Neutrophil (primary cell): ENCODE measurements around the gene ZSCAN30.

ENCODE experiments used
- H3K27ac ChIP-seq: fragments of 200-600 bp; sonication (generic); 2 replicates; pipeline ENCODE4 v1.5.1; 2016; ENCODE audit warnings: mild to moderate bottlenecking, moderate library complexity
- H3K27me3 ChIP-seq: fragments of 200-600 bp; sonication (generic); 2 replicates; pipeline ENCODE4 v1.6.0; 2016; ENCODE audit warnings: mild to moderate bottlenecking
- H3K36me3 ChIP-seq: fragments of 200-600 bp; sonication (generic); 2 replicates; pipeline ENCODE4 v1.5.1; 2017
- H3K4me1 ChIP-seq, 2 experiments: fragments of 200-600 bp in 1 of 2; sonication (generic) in 1 of 2; 1 replicate in 1 of 2; 2 replicates in 1 of 2; pipeline versions ENCODE4 v1.5.1 to v1.6.1; 2013 to 2016; ENCODE audit warnings: low read depth in 1 of 2, low read length in 1 of 2, mild to moderate bottlenecking in 1 of 2, moderate library complexity in 1 of 2; ENCODE audit not compliant: control insufficient read depth in 1 of 2, insufficient read depth in 1 of 2
- H3K4me3 ChIP-seq, 2 experiments: fragments of 200-600 bp in 1 of 2; sonication (generic) in 1 of 2; 1 replicate in 1 of 2; 2 replicates in 1 of 2; pipeline ENCODE4 v1.5.1; 2013 to 2016; ENCODE audit warnings: low read depth in 1 of 2, low read length in 1 of 2, mild to moderate bottlenecking in 1 of 2, moderate library complexity in 1 of 2
- H3K9me3 ChIP-seq: fragments of 200-600 bp; sonication (generic); 2 replicates; pipeline ENCODE4 v1.5.1; 2016
- CTCF ChIP-seq: fragments of 200-600 bp; sonication (generic); IDR thresholded peaks from 2 replicates; pipeline ENCODE4 v1.5.1; 2016; ENCODE audit warnings: antibody characterized with exemption

ZSCAN30 gene

GRCh38 chr18:35290094-35290735 lies at the start of gene ZSCAN30:
Gene ZSCAN30, minus strand, starts transcription at chr18:35290229. Its CDS starts 25,877 bp downstream, at chr18:35264352.
- no peaks in the 10 kb centered on the region for H3K27me3 ChIP-seq
- H3K4me3 ChIP-seq, result peak within 1 kb of the TSS; percentile 76 to 84
- peaks cover 2% of the 10 kb centered on the region for H3K36me3 ChIP-seq
- TF ChIP-seq CTCF, result peak; percentile 27
- H3K4me1 ChIP-seq, result peaks cover 19 to 22% of the 10 kb centered on the region in 2 experiments
- no peaks in the 10 kb centered on the region for H3K9me3 ChIP-seq
- H3K27ac ChIP-seq, result peak within 1 kb of the TSS; percentile 83

- Histone ChIP-seq H3K4me3 (no peak overlapping the region), H3K27ac (no peak overlapping the region), H3K36me3 (peaks cover 77% of the 10 kb centered on the region), H3K9me3 (no peaks in the 10 kb centered on the region), H3K4me1 (no peaks in the 10 kb centered on the region), H3K27me3 (no peaks in the 10 kb centered on the region)
- TF ChIP-seq CTCF, result no peak
Observed at GRCh38 chr18:35337286-35337685, 47.3 kb upstream of the ZSCAN30 start.

- Histone ChIP-seq H3K4me1 (no peaks in the 10 kb centered on the region), H3K9me3 (no peaks in the 10 kb centered on the region), H3K27ac (no peak overlapping the region), H3K27me3 (no peaks in the 10 kb centered on the region), H3K4me3 (no peak overlapping the region), H3K36me3 (peaks cover 86% of the 10 kb centered on the region)
- no peak for TF ChIP-seq CTCF
Observed at GRCh38 chr18:35335866-35336265, 45.8 kb upstream of the ZSCAN30 start.

- H3K36me3 ChIP-seq, result peaks cover 79% of the 10 kb centered on the region
- H3K27me3 ChIP-seq, result no peaks in the 10 kb centered on the region
- peak overlapping the region; percentile 11 for H3K27ac ChIP-seq
- TF ChIP-seq CTCF, result no peak
- H3K9me3 ChIP-seq, result no peaks in the 10 kb centered on the region
- H3K4me3 ChIP-seq, result no peak overlapping the region
- no peaks in the 10 kb centered on the region for H3K4me1 ChIP-seq
Observed at GRCh38 chr18:35334821-35335220, 44.8 kb upstream of the ZSCAN30 start.

- Histone ChIP-seq H3K4me3 (no peak overlapping the region), H3K9me3 (no peaks in the 10 kb centered on the region), H3K36me3 (peaks cover 73% of the 10 kb centered on the region), H3K27me3 (no peaks in the 10 kb centered on the region), H3K4me1 (no peaks in the 10 kb centered on the region), H3K27ac (no peak overlapping the region)
- no peak for TF ChIP-seq CTCF
Observed at GRCh38 chr18:35334212-35334611, 44.2 kb upstream of the ZSCAN30 start.
